K562 (cell line): Measurements from ENCODE around the gene RGR. TPM values are rescaled to one million over a fixed set of nuclear protein-coding genes. Genes with fewer than 3 reads are reported as not detected.

Experiments used
- ATAC-seq: fragments of 200-7000 bp; cut with Tn5 transposase; 3 replicates; pipeline ENCODE4 v1.9.1; 2020; ENCODE audit warnings: moderate library complexity
- BruUV-seq: library from RNA; stranded (reverse); fragments of 400-500 nt; replicated peaks from 2 replicates; lab custom pipeline; 2021; lab: Mats Ljungman, UMichigan
- CTCF ChIA-PET: fragments of 300-600 bp; formaldehyde crosslinking; extraction: SDS; loops from one replicate; lab custom pipeline; 2021; ENCODE audit warnings: low intra/inter-chr PET ratio; lab: Yijun Ruan, JAX
- POLR2A ChIA-PET: fragments of 300-600, 350-650 bp; sonication (Branson Sonifier 250); formaldehyde crosslinking; extraction: SDS; loops from one replicate; lab custom pipeline; 2021; ENCODE audit warnings: antibody characterized with exemption, inconsistent platforms; lab: Yijun Ruan, JAX
- DNase-seq, 4 experiments: peaks; one replicate each; pipeline versions ENCODE4 v3.0.0 to v3.0.0-alpha.2; 2011 to 2018; ENCODE audit warnings: low spot score in 3 of 4, mixed read lengths in 3 of 4; ENCODE audit errors: extremely low read depth in 1 of 4
- FAIRE-seq: peaks from 2 replicates; lab custom pipeline; 2011; peaks lifted over from hg19 to GRCh38; lab: Jason Lieb, UNC
- H2AFZ ChIP-seq: 2 replicates; pipeline ENCODE4 v1.6.0; 2011; ENCODE audit warnings: low read depth, low read length, control low read depth, inconsistent platforms
- H3K27ac ChIP-seq: fragments of 200-600 bp; 3 replicates; pipeline ENCODE4 v1.8.0; 2011; ENCODE audit warnings: low read depth, mild to moderate bottlenecking, control low read depth, inconsistent platforms, low read length, moderate library complexity, mixed read lengths; ENCODE audit errors: extremely low read depth
- H3K27me3 ChIP-seq, 2 experiments: fragments of 300-600 bp in 1 of 2; 2 replicates in 1 of 2; 3 replicates in 1 of 2; pipeline versions ENCODE4 v1.6.0 to v1.8.0; 2011; ENCODE audit warnings: inconsistent platforms in 2 of 2, low read length in 2 of 2, mild to moderate bottlenecking in 1 of 2, mixed read lengths in 1 of 2, moderate library complexity in 1 of 2; ENCODE audit not compliant: control insufficient read depth in 2 of 2, insufficient read depth in 2 of 2
- H3K36me3 ChIP-seq: fragments of 300-600 bp; 3 replicates; pipeline ENCODE4 v1.8.0; 2011; ENCODE audit warnings: mild to moderate bottlenecking, low read length, inconsistent platforms; ENCODE audit not compliant: control insufficient read depth, insufficient read depth
- H3K4me1 ChIP-seq, 2 experiments: fragments of 200-600 bp in 1 of 2; replicated peaks in 1 of 2; 2 replicates in 1 of 2; 3 replicates in 1 of 2; pipeline versions ENCODE4 v1.5.1 to v1.8.0; 2011; ENCODE audit warnings: inconsistent platforms in 2 of 2, low read length in 2 of 2, mild to moderate bottlenecking in 1 of 2, mixed read lengths in 1 of 2, moderate library complexity in 1 of 2; ENCODE audit not compliant: control insufficient read depth in 2 of 2, insufficient read depth in 2 of 2
- H3K4me2 ChIP-seq: 2 replicates; pipeline ENCODE4 v1.6.1; 2011; ENCODE audit warnings: low read length, control low read depth, inconsistent platforms, mixed read lengths; ENCODE audit not compliant: insufficient read depth
- H3K4me3 ChIP-seq: fragments of 200-600 bp; sonication (generic), shearing (Covaris generic); 2 replicates; pipeline ENCODE4 v1.5.1; 2016; ENCODE audit warnings: control low read depth, inconsistent platforms
- H3K79me2 ChIP-seq: fragments of 200-600 bp; 3 replicates; pipeline ENCODE4 v1.8.0; 2011; ENCODE audit warnings: low read length, inconsistent platforms; ENCODE audit not compliant: control insufficient read depth, insufficient read depth
- H3K9ac ChIP-seq, 2 experiments: 2 replicates each; pipeline versions ENCODE4 v1.6.0 to v1.6.1; 2011; ENCODE audit warnings: low read depth in 2 of 2, low read length in 2 of 2, control low read depth in 1 of 2, inconsistent platforms in 1 of 2, mild to moderate bottlenecking in 1 of 2, mixed read lengths in 1 of 2; ENCODE audit not compliant: insufficient read depth in 1 of 2
- H3K9me1 ChIP-seq: one replicate; pipeline ENCODE4 v1.6.0; 2011; ENCODE audit warnings: inconsistent platforms, mild to moderate bottlenecking, low read length, moderate library complexity; ENCODE audit not compliant: control insufficient read depth, insufficient read depth
- H3K9me3 ChIP-seq: replicated peaks from 2 replicates; pipeline ENCODE4 v1.5.1; 2011; ENCODE audit warnings: low read depth, low read length, inconsistent platforms; ENCODE audit not compliant: control insufficient read depth, insufficient read depth
- H4K20me1 ChIP-seq: replicated peaks from 2 replicates; pipeline ENCODE4 v1.6.1; 2011; ENCODE audit warnings: low read length, inconsistent platforms, mixed read lengths; ENCODE audit not compliant: control insufficient read depth, insufficient read depth
- HNRNPH1 ChIP-seq: fragments of 200-400 bp; formaldehyde crosslinking; optimal IDR thresholded peaks from 2 replicates; pipeline ENCODE3; 2017; ENCODE audit warnings: low read depth, mild to moderate bottlenecking, low read length, moderate library complexity
- MTA3 ChIP-seq: fragments of 450-650 bp; formaldehyde crosslinking; IDR thresholded peaks from 2 replicates; pipeline ENCODE4 v1.6.1; 2017; ENCODE audit warnings: mild to moderate bottlenecking, borderline replicate concordance
- PHF20 ChIP-seq: fragments of 450-650 bp; IDR thresholded peaks from 2 replicates; pipeline ENCODE4 v1.6.1; 2018; ENCODE audit not compliant: partially characterized antibody
- PURB ChIP-seq: sonication (generic); formaldehyde crosslinking; IDR thresholded peaks from 2 replicates; pipeline ENCODE4 v1.9.0; 2021; ENCODE audit warnings: low read depth, mild to moderate bottlenecking, missing genetic modification reagents
- TSC22D4 ChIP-seq: fragments of 450-650 bp; IDR thresholded peaks from 2 replicates; pipeline ENCODE4 v1.6.1; 2016; ENCODE audit warnings: missing genetic modification characterization, missing biosample characterization, control low read depth
- ZZZ3 ChIP-seq: fragments of 450-650 bp; IDR thresholded peaks from 2 replicates; pipeline ENCODE4 v1.6.1; 2016; ENCODE audit warnings: antibody characterized with exemption, mild to moderate bottlenecking, moderate library complexity
- WGBS: fragments of 100-300 bp; shearing (Covaris generic); methylation state at CpG from one replicate; pipeline ENCODE4 v1.1.6; 2016; ENCODE audit warnings: low coverage, mixed read lengths; ENCODE audit not compliant: insufficient coverage; ENCODE audit errors: missing lambda C conversion rate; 5-methylcytosine and 5-hydroxymethylcytosine counted together
- in situ Hi-C: fragments of 300-500 bp; cut with MboI; formaldehyde crosslinking; loops from 4 replicates; pipeline ENCODE4 v1.15.0; 2018; ENCODE audit warnings: inconsistent platforms, mixed read lengths
- intact Hi-C: fragments of 100-400 bp; cut with micrococcal nuclease; formaldehyde crosslinking; loops from 2 replicates; pipeline ENCODE4 v1.14.2; 2022
- polyA plus RNA-seq, 8 experiments: library from polyadenylated mRNA; depleted of rRNA in 4 of 8; stranded (reverse) in 5 of 8; unstranded in 3 of 8; fragments of >200 nt; fragmentation: Nextera tagmentation in 2 of 8; fragmentation: Illumina TruSeq in 1 of 8; extraction: Ambion mirVana in 2 of 8; extraction: Trizol in 1 of 8; gene quantifications; 2 replicates each; pipeline versions ENCODE4 v1.2.1 to v1.2.3, GENCODE V29; 2011 to 2014; ENCODE audit warnings: inconsistent platforms in 1 of 8, missing spikeins in 1 of 8
- total RNA-seq, 7 experiments: library from RNA; depleted of rRNA in 6 of 7; stranded (reverse); fragments of >200 nt in 6 of 7; fragmentation: Illumina TruSeq in 2 of 7; extraction: Trizol in 2 of 7; gene quantifications; 2 replicates each; pipeline versions ENCODE4 v1.2.1 to v1.2.3, GENCODE V29; 2011 to 2021; ENCODE audit warnings: low replicate concordance in 1 of 7
- TF ChIP-seq, protein P1 (sequence below): fragments of 250-450 bp; sonication (Bioruptor Pico); IDR thresholded peaks from 2 replicates; pipeline ENCODE4 v1.5.1; 2021; ENCODE audit warnings: mild to moderate bottlenecking

RGR gene
- total and polyA plus RNA-seq, 9 of the 15 experiments (the other 6 are each of a cell fraction or from before 2014, with no cell fraction given) = not detected

DNA sequence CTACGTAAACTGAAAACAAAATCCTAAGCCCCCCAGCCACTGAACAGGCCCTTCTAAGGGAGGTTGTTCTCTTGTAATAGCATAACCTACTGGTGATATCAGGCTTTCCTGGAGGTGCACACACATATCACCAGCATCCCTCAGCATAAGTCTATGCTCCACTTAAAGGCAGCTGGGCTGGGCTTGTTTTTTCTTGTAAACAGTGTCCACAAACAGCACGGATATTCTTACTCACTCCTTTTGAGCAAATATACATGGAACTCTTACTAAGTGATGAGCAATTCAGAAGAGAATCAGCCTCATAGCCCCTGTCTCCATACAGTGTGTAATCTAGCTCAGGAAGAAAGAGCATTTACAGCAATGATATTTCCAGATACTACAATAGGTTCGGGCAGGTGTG lies 5.9 kb upstream of the RGR start:
- BruUV-seq = no TSS peak
- intact Hi-C loops = no loop called here
- no peak for FAIRE-seq
- in situ Hi-C loops = no loop called here
- TF ChIP-seq HNRNPH1 = no peak
- TF ChIP-seq ZZZ3 = no peak
- no peak for TF ChIP-seq PHF20
- TF ChIP-seq PURB (CRISPR knock-in tag) = no peak
- no peak for TF ChIP-seq TSC22D4
- TF ChIP-seq, protein P1, sequence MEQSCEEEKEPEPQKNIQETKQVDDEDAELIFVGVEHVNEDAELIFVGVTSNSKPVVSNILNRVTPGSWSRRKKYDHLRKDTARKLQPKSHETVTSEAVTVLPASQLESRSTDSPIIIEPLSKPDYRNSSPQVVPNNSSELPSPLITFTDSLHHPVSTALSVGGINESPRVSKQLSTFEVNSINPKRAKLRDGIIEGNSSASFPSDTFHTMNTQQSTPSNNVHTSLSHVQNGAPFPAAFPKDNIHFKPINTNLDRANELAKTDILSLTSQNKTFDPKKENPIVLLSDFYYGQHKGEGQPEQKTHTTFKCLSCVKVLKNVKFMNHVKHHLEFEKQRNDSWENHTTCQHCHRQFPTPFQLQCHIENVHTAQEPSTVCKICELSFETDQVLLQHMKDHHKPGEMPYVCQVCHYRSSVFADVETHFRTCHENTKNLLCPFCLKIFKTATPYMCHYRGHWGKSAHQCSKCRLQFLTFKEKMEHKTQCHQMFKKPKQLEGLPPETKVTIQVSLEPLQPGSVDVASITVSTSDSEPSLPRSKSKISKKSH (CRISPR knock-in tag) = no peak
- no peak for TF ChIP-seq MTA3
- no peaks in the 10 kb centered on the region for H3K9me1 ChIP-seq
- no peak overlapping the region for H3K4me2 ChIP-seq
- H3K4me1 ChIP-seq = peaks cover 0 to 7% of the 10 kb centered on the region in 2 experiments; a peak in 2 of 5 replicates
- WGBS = 5% methylated on average over 3 of the region's 3 CpGs
- no peak overlapping the region for H3K27ac ChIP-seq
- no peak for ATAC-seq
- H4K20me1 ChIP-seq = no peaks in the 10 kb centered on the region
- no peak for DNase-seq
- ChIA-PET CTCF (no interaction called here), POLR2A (interaction anchor here (1.4 kb wide), 1 partner anchor 11 kb away, joined by 5 read pairs; no protein-coding TSS in a partner anchor)
- H2AFZ ChIP-seq = no peak overlapping the region
- H3K79me2 ChIP-seq = no peaks in the 10 kb centered on the region
- H3K36me3 ChIP-seq = no peaks in the 10 kb centered on the region
- peaks cover 22 to 62% of the 10 kb centered on the region in 2 experiments; a peak in 4 of 5 replicates for H3K27me3 ChIP-seq
- no peak overlapping the region for H3K4me3 ChIP-seq
- no peaks in the 10 kb centered on the region for H3K9me3 ChIP-seq
- H3K9ac ChIP-seq = no peak overlapping the region
